Suppressor macrophage treated with lipopolysaccharide for 4 hours (primary cell): ENCODE data around the gene LUZP2.
"Not testable (repeated sequence)": the region's sequence is repeated elsewhere in the genome, so short reads cannot be mapped to it uniquely, and the experiment has no call there.

Experiments
- DNase-seq: peaks from one replicate; pipeline ENCODE4 v3.0.0-alpha.2; 2020

LUZP2 gene

GRCh38 chr11:24837112-24837511 lies 340.3 kb downstream of the LUZP2 start:
- DNase-seq: no peak

- no peak for DNase-seq
Observed at GRCh38 chr11:24842308-24842707, 345.5 kb downstream of the LUZP2 start.

GRCh38 chr11:24844406-24844805 lies 347.6 kb downstream of the LUZP2 start:
- DNase-seq: no peak

- no peak for DNase-seq
Observed at GRCh38 chr11:24848857-24849256, 352.0 kb downstream of the LUZP2 start.

GRCh38 chr11:24855951-24856350 lies 359.1 kb downstream of the LUZP2 start:
- no peak for DNase-seq

- DNase-seq: no peak
Observed at GRCh38 chr11:24859801-24860300, 363.0 kb downstream of the LUZP2 start.

- no peak for DNase-seq
Observed at GRCh38 chr11:24861440-24861839, 364.6 kb downstream of the LUZP2 start.

- no peak for DNase-seq
Observed at GRCh38 chr11:24866743-24867142, 369.9 kb downstream of the LUZP2 start.

GRCh38 chr11:24870048-24870447 lies 373.2 kb downstream of the LUZP2 start:
- DNase-seq: no peak

- no peak for DNase-seq
Observed at GRCh38 chr11:24872186-24872585, 375.3 kb downstream of the LUZP2 start.

- DNase-seq: no peak
Observed at GRCh38 chr11:24872651-24873311, 375.9 kb downstream of the LUZP2 start.

- DNase-seq: no peak
Observed at GRCh38 chr11:24880962-24881361, 384.1 kb downstream of the LUZP2 start.

- DNase-seq: no peak
Observed at GRCh38 chr11:24885580-24886173, 388.8 kb downstream of the LUZP2 start.

GRCh38 chr11:24886880-24887619 lies 390.2 kb downstream of the LUZP2 start:
- no peak for DNase-seq

GRCh38 chr11:24890426-24890825 lies 393.6 kb downstream of the LUZP2 start:
- no peak for DNase-seq

GRCh38 chr11:24891845-24892492 lies 395.1 kb downstream of the LUZP2 start:
- not testable (repeated sequence) for DNase-seq

GRCh38 chr11:24896118-24896835 lies 399.4 kb downstream of the LUZP2 start:
- DNase-seq: no peak

GRCh38 chr11:24900514-24900913 lies 403.7 kb downstream of the LUZP2 start:
- no peak for DNase-seq

GRCh38 chr11:24900960-24901549 lies 404.2 kb downstream of the LUZP2 start:
- no peak for DNase-seq

GRCh38 chr11:24903555-24903954 lies 406.7 kb downstream of the LUZP2 start:
- DNase-seq: no peak

GRCh38 chr11:24925091-24925490 lies 428.2 kb downstream of the LUZP2 start:
- no peak for DNase-seq
